Measurements from ENCODE around the gene FHIT.

DNA sequence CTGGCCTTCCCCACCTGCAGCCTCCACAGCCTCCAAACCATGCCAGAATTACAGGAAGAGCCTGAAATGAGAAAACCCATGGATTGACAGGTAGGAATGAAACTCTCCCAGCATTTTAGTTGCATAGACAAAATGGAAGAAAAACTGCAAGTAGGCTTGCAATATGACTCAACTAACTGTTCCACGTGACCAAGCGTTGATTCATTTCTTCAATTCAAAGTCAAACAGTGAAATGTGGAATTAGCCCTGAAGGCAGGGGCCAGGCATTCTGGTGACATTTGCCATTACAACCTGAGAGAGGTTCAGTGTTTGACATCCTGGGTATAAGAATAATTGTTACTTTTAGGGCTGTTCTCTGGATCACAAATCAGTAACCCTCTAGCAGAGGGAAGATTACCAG lies 1525.0 kb downstream of the FHIT start:
- TF ChIP-seq, protein P1, sequence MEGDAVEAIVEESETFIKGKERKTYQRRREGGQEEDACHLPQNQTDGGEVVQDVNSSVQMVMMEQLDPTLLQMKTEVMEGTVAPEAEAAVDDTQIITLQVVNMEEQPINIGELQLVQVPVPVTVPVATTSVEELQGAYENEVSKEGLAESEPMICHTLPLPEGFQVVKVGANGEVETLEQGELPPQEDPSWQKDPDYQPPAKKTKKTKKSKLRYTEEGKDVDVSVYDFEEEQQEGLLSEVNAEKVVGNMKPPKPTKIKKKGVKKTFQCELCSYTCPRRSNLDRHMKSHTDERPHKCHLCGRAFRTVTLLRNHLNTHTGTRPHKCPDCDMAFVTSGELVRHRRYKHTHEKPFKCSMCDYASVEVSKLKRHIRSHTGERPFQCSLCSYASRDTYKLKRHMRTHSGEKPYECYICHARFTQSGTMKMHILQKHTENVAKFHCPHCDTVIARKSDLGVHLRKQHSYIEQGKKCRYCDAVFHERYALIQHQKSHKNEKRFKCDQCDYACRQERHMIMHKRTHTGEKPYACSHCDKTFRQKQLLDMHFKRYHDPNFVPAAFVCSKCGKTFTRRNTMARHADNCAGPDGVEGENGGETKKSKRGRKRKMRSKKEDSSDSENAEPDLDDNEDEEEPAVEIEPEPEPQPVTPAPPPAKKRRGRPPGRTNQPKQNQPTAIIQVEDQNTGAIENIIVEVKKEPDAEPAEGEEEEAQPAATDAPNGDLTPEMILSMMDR (IDR thresholded peaks at IDR 0.05) = no peak
- TF ChIP-seq, protein P2, sequence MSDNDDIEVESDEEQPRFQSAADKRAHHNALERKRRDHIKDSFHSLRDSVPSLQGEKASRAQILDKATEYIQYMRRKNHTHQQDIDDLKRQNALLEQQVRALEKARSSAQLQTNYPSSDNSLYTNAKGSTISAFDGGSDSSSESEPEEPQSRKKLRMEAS (IDR thresholded peaks at IDR 0.05; ENCODE audit: low read depth) = no peak
